ENCODE data around the gene CHRNA4. TPM values are rescaled to one million over a fixed set of nuclear protein-coding genes. Genes with fewer than 3 reads are reported as not detected.
A peak's percentile ranks its signal among the peaks of the same experiment; 100 is the strongest.

CHRNA4 gene
- total RNA-seq, 2 donors from 2014 or later = not detected

DNA sequence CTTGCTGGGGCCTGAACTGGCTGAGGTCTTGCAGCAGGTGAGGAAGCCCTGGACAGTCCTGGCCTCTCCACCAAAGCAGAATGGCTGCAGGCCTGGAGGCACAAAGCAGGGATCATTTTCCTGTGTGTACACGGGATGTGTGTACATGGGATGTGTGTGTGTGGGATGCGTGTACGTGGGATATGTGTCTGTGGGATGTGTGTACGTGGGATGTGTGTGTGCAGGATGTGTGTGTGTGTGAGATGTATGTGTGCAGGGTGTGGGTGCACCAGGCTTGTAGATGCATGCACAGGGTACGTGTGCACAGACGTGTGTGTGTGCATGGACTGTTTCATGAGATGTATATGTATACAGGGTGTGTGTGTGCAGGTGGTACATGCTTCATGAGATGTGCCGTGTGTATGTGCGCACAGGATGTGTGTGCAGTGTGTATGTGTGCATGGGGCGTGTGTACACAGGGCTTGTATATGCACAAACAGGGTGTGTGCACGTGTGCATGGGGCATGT lies 7.9 kb upstream of the CHRNA4 start:
- no peaks in the 10 kb centered on the region for H3K9me3 ChIP-seq (ENCODE audit: control insufficient read depth, low read length, poor library complexity, severe bottlenecking)
- H3K27me3 Mint-ChIP-seq = peaks cover 22% of the 10 kb centered on the region
- ATAC-seq (no peak), DNase-seq (no peak)
- no peaks in the 10 kb centered on the region for H3K36me3 Mint-ChIP-seq (ENCODE audit: low read depth)
- H3K4me1 Mint-ChIP-seq = no peaks in the 10 kb centered on the region
- H3K27ac Mint-ChIP-seq = no peak overlapping the region
- H3K4me3 Mint-ChIP-seq = no peak overlapping the region

- no peak for ATAC-seq
- Mint-ChIP-seq H3K4me3 (no peak overlapping the region), H3K27ac (no peak overlapping the region), H3K4me1 (no peaks in the 10 kb centered on the region), H3K36me3 (ENCODE audit: low read depth) (no peaks in the 10 kb centered on the region), H3K27me3 (peaks cover 29% of the 10 kb centered on the region)
- no peak for DNase-seq
- no peaks in the 10 kb centered on the region for H3K9me3 ChIP-seq (ENCODE audit: control insufficient read depth, low read length, poor library complexity, severe bottlenecking)
Observed at GRCh38 chr20:63368151-63368550, 7.0 kb upstream of the CHRNA4 start.

DNA sequence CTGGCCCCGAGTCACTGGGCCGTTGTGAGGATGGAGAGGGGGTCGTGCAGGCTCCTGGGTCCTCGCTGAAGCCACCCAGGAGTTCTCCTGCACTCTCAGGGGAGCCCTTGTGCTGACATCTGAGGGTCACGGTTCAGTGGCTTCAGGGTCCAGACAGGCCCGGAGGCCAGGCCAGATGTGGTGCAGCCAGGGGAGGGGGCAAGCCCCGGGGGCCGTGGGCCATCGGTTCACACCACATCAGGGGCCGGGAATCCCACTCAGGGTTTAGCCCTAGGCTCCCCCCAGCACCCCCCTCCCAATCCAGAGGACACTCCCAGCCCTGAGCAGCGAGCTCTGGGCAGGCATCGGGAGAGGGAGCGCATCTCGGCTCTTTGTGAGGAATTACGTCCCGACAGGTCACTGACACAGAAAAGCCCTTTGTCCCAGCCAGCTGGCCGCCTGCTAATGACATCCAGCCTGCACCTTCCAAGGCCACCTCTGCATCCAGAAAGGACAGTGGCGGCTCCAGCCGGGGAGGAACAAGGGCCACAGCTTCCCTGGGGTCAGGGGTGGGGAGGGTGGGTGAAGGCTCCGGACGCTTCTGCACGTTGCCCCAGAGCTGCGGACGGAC lies 6.4 kb upstream of the CHRNA4 start:
- H3K27me3 Mint-ChIP-seq = peaks cover 30% of the 10 kb centered on the region
- no peak for ATAC-seq
- no peak for DNase-seq
- H3K27ac Mint-ChIP-seq = no peak overlapping the region
- no peaks in the 10 kb centered on the region for H3K9me3 ChIP-seq (ENCODE audit: control insufficient read depth, low read length, poor library complexity, severe bottlenecking)
- H3K4me3 Mint-ChIP-seq = no peak overlapping the region
- H3K4me1 Mint-ChIP-seq = peaks cover under 1% of the 10 kb centered on the region
- H3K36me3 Mint-ChIP-seq (ENCODE audit: low read depth) = peaks cover 4% of the 10 kb centered on the region

DNA sequence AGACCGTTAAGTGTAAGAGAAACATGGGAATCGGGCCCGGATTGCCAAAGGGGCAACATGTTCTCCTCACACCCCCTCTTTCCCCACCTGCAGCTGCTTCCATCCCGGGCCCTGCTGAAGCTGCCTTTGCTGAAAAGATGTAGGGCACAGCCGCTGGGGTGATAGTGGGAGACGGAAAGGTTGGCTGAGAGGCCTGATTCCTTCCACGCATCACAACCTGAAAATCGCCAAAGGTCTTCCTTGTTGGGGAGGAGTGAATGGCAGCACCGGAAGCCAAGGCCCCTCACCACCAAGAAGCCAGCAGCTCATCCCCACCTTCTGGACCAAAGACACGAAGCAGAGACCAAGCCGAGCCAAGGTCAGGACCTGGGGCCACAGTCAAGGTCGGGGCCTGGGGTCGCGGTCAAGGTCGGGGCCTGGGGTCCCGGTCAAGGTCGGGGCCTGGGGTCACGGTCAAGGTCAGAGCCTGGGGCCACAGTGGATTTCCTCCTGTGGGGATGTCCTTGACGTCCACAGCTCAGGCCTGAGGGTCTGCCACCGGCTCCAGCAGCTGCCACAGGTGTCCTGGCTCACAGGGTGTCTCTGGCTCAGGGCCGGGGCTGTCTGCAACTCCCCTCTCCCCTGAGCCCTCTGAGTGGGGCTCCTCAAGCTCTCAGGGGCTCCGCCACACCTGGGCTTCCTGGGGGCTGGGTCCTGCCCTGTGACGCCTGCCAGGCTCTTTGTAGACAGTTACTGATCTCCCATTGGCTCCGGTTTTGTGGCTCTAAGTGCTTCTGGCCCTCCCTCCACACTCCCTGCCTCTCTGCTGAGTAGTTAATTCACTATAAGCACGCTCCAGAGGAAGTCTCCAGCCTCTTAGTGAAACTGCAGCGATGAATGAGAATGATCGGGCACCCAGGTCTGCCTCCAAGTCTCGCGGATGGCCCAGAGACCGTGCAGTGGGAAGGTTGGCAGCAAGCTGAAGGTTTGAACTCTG lies 5.5 kb upstream of the CHRNA4 start:
- Mint-ChIP-seq H3K36me3 (ENCODE audit: low read depth) (peaks cover 6% of the 10 kb centered on the region), H3K4me3 (no peak overlapping the region), H3K4me1 (peaks cover 2% of the 10 kb centered on the region), H3K27me3 (peaks cover 33% of the 10 kb centered on the region), H3K27ac (no peak overlapping the region)
- H3K9me3 ChIP-seq (ENCODE audit: control insufficient read depth, low read length, poor library complexity, severe bottlenecking) = no peaks in the 10 kb centered on the region
- DNase-seq = no peak
- no peak for ATAC-seq

DNA sequence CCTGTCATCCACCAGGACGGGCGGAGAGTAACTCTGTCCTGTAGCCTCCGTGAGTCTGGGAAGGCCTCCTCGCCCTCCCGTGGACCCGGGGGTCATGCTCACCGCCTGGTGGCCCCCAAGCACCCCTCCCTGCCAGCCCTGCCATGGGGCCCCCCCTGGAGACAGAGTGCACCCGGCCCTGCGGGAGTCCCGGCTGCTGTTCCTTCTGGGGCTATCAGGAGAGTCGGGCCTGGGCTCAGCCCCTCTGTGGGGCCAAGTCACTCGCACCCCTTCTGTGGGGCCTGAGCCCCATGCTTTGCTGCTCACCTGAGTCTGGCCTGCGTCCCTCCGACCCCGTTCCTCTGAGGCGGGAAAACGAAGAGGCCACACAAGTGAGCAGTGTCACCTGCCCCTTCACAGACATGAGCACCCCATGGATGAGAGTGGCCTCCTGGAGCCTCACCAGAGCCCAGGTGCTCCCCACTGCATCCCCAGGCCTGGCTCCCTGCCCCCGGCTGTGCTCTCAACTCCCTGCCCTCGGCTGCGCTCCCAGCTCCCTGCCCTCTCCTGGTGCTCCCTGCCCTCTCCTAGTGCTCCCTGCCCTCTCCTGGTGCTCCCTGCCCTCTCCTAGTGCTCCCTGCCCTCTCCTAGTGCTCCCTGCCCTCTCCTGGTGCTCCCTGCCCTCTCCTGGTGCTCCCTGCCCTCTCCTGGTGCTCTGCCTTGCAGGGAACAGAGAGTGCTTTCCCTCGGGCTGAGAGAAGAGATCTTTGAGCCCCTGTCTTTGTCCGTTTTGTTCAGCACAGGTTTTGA lies 4.6 kb upstream of the CHRNA4 start:
- Mint-ChIP-seq H3K4me3 (no peak overlapping the region), H3K36me3 (ENCODE audit: low read depth) (peaks cover 6% of the 10 kb centered on the region), H3K4me1 (peaks cover 2% of the 10 kb centered on the region), H3K27me3 (peaks cover 25% of the 10 kb centered on the region), H3K27ac (no peak overlapping the region)
- no peak for DNase-seq
- H3K9me3 ChIP-seq (ENCODE audit: control insufficient read depth, low read length, poor library complexity, severe bottlenecking) = no peaks in the 10 kb centered on the region
- ATAC-seq = no peak

DNA sequence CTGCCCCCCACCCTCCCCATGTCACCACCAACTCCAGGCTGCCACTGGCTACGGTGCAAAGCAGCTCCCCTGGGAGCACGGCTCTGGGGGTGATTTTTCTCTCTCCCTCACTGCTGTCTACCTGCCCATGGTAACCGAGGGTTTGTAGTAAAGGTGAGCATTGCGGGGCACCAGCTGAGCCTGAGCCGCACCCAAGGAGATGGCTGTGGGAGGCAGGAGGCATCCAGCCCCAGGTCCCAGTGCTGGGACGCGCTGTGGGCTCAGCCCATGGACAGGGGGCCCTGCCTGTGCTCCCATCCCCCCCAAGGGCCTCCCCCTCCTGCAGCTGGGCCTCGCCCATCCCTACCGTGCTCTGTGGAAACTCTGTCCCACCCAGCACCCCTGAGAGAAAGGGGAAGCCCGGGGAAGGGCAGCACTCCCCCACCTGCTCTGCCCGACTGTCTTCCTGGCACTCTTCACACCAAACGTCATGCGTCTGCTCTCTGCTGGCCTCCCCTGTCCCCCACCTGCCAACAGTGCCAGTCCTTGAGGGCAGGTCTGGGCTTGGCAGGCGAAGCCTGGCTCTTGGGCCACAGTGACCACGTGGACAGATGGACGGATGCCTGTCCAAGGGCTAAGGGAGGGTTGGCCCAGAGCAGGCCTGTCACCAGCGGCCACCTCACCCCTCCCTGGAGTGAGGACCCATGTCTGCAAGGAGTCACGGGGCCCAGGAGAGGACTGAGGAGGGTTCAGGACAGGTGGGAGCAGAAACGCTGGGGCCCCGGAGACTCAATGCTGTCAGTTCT lies 3.8 kb upstream of the CHRNA4 start:
- no peak overlapping the region for H3K27ac Mint-ChIP-seq
- H3K36me3 Mint-ChIP-seq (ENCODE audit: low read depth) = peaks cover 6% of the 10 kb centered on the region
- H3K4me1 Mint-ChIP-seq = peaks cover 2% of the 10 kb centered on the region
- peaks cover 25% of the 10 kb centered on the region for H3K27me3 Mint-ChIP-seq
- no peak for DNase-seq
- no peak for ATAC-seq
- H3K4me3 Mint-ChIP-seq = no peak overlapping the region
- no peaks in the 10 kb centered on the region for H3K9me3 ChIP-seq (ENCODE audit: control insufficient read depth, low read length, poor library complexity, severe bottlenecking)

- ATAC-seq (no peak), DNase-seq (no peak)
- Mint-ChIP-seq H3K36me3 (ENCODE audit: low read depth) (peaks cover 6% of the 10 kb centered on the region), H3K4me1 (peaks cover 2% of the 10 kb centered on the region), H3K27me3 (peaks cover 25% of the 10 kb centered on the region), H3K27ac (no peak overlapping the region), H3K4me3 (no peak overlapping the region)
- no peaks in the 10 kb centered on the region for H3K9me3 ChIP-seq (ENCODE audit: control insufficient read depth, low read length, poor library complexity, severe bottlenecking)
Observed at GRCh38 chr20:63363981-63364561, 2.9 kb upstream of the CHRNA4 start.

- H3K27me3 Mint-ChIP-seq = peaks cover 25% of the 10 kb centered on the region
- ATAC-seq (no peak), DNase-seq (no peak)
- no peak overlapping the region for H3K27ac Mint-ChIP-seq
- peaks cover 2% of the 10 kb centered on the region for H3K4me1 Mint-ChIP-seq
- no peaks in the 10 kb centered on the region for H3K9me3 ChIP-seq (ENCODE audit: control insufficient read depth, low read length, poor library complexity, severe bottlenecking)
- H3K4me3 Mint-ChIP-seq = no peak overlapping the region
- H3K36me3 Mint-ChIP-seq (ENCODE audit: low read depth) = peaks cover 6% of the 10 kb centered on the region
Observed at GRCh38 chr20:63363013-63363957, 2.1 kb upstream of the CHRNA4 start.

GRCh38 chr20:63362436-63363009 lies 1.4 kb upstream of the CHRNA4 start:
- no peak for ATAC-seq
- peaks cover 25% of the 10 kb centered on the region for H3K27me3 Mint-ChIP-seq
- no peak for DNase-seq
- H3K9me3 ChIP-seq (ENCODE audit: control insufficient read depth, low read length, poor library complexity, severe bottlenecking) = no peaks in the 10 kb centered on the region
- H3K4me3 Mint-ChIP-seq = no peak overlapping the region
- no peak overlapping the region for H3K27ac Mint-ChIP-seq
- peaks cover 2% of the 10 kb centered on the region for H3K4me1 Mint-ChIP-seq
- H3K36me3 Mint-ChIP-seq (ENCODE audit: low read depth) = peaks cover 6% of the 10 kb centered on the region

GRCh38 chr20:63361519-63362435 lies 628 bp upstream of the CHRNA4 start:
- peaks cover 2% of the 10 kb centered on the region for H3K4me1 Mint-ChIP-seq
- H3K4me3 Mint-ChIP-seq = no peak overlapping the region
- H3K36me3 Mint-ChIP-seq (ENCODE audit: low read depth) = peaks cover 6% of the 10 kb centered on the region
- DNase-seq (no peak), ATAC-seq (peak; percentile 28)
- no peaks in the 10 kb centered on the region for H3K9me3 ChIP-seq (ENCODE audit: control insufficient read depth, low read length, poor library complexity, severe bottlenecking)
- H3K27ac Mint-ChIP-seq = no peak overlapping the region
- peaks cover 25% of the 10 kb centered on the region for H3K27me3 Mint-ChIP-seq
